ENCODE results near the gene DKK2.

GRCh38 chr4:107011312-107011711 is 24.8 kb downstream of the DKK2 start:
- TF ChIP-seq CTCF (IDR thresholded peaks at IDR 0.05; ENCODE audit: low read depth, low read length) (no peak), MAX (IDR thresholded peaks at IDR 0.05; ENCODE audit: low read depth, low read length) (no peak), POLR2A (IDR thresholded peaks at IDR 0.05; ENCODE audit: extremely low read depth, insufficient read length) (no peak)
